IMR-90 (cell line): ENCODE measurements around the gene LAMA3.

Experiments used
- BHLHE40 ChIP-seq: fragments of 150-350 bp; IDR thresholded peaks from 2 replicates; pipeline ENCODE4 v1.6.1; 2016; ENCODE audit warnings: mild to moderate bottlenecking, low read depth, low read length
- CHD1 ChIP-seq: IDR thresholded peaks from 2 replicates; pipeline ENCODE4 v1.6.1; 2012; ENCODE audit warnings: low read depth, low read length, improper control_type of control experiment
- FOS ChIP-seq: fragments of 150-350 bp; IDR thresholded peaks from 2 replicates; pipeline ENCODE4 v1.6.1; 2016; ENCODE audit warnings: low read depth, low read length
- MAFK ChIP-seq: IDR thresholded peaks from 2 replicates; pipeline ENCODE4 v1.6.1; 2012; ENCODE audit warnings: low read depth, low read length, improper control_type of control experiment
- MAZ ChIP-seq: IDR thresholded peaks from 2 replicates; pipeline ENCODE4 v1.6.1; 2012; ENCODE audit warnings: low read depth, mild to moderate bottlenecking, low read length, improper control_type of control experiment, moderate library complexity, borderline replicate concordance
- MXI1 ChIP-seq: IDR thresholded peaks from 2 replicates; pipeline ENCODE4 v1.6.1; 2012; ENCODE audit warnings: low read depth, mild to moderate bottlenecking, low read length, moderate library complexity, borderline replicate concordance
- NFE2L2 ChIP-seq: fragments of 150-350 bp; IDR thresholded peaks from 2 replicates; pipeline ENCODE4 v1.6.1; 2016; ENCODE audit warnings: low read depth, mild to moderate bottlenecking, low read length
- POLR2A ChIP-seq: IDR thresholded peaks from 2 replicates; pipeline ENCODE4 v1.6.1; 2012; ENCODE audit warnings: mild to moderate bottlenecking, low read depth, low read length
- RFX5 ChIP-seq: IDR thresholded peaks from 2 replicates; pipeline ENCODE4 v1.8.0; 2012; ENCODE audit warnings: low read depth, mild to moderate bottlenecking, low read length, moderate library complexity
- SMC3 ChIP-seq: fragments of 150-350 bp; IDR thresholded peaks from 2 replicates; pipeline ENCODE4 v1.6.1; 2016; ENCODE audit warnings: low read depth, mild to moderate bottlenecking, antibody characterized with exemption, low read length, moderate library complexity
- TF ChIP-seq, protein P1 (sequence below): conservative IDR thresholded peaks from 2 replicates; pipeline ENCODE4 v1.5.1; 2012; ENCODE audit warnings: mild to moderate bottlenecking, low read depth, low read length, improper control_type of control experiment
- TF ChIP-seq, protein P2 (sequence below): fragments of 150-350 bp; IDR thresholded peaks from 2 replicates; pipeline ENCODE4 v1.6.1; 2017; ENCODE audit warnings: mild to moderate bottlenecking, antibody characterized with exemption, low read length, low read depth

DNA sequence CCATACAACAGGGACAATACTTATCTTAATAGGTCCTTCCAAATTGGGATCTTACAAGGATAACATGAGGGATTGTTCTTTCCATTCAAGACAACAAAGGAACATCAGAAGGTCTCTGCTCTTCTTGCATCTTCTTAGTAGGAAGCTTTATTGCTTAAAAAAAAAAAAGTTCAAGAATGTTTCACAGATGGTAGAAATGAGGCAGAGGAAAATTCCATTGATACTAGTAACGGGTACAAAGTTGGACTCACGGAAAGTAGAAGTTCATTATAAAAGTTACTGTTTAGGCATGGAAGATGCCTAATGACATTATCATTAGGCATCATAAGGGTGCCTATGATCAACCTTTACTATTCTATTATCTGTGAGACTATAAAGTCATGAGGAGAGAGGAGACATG, 136.2 kb downstream of the LAMA3 start:
- TF ChIP-seq, protein P1, sequence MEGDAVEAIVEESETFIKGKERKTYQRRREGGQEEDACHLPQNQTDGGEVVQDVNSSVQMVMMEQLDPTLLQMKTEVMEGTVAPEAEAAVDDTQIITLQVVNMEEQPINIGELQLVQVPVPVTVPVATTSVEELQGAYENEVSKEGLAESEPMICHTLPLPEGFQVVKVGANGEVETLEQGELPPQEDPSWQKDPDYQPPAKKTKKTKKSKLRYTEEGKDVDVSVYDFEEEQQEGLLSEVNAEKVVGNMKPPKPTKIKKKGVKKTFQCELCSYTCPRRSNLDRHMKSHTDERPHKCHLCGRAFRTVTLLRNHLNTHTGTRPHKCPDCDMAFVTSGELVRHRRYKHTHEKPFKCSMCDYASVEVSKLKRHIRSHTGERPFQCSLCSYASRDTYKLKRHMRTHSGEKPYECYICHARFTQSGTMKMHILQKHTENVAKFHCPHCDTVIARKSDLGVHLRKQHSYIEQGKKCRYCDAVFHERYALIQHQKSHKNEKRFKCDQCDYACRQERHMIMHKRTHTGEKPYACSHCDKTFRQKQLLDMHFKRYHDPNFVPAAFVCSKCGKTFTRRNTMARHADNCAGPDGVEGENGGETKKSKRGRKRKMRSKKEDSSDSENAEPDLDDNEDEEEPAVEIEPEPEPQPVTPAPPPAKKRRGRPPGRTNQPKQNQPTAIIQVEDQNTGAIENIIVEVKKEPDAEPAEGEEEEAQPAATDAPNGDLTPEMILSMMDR: no peak
- no peak for TF ChIP-seq FOS
- no peak for TF ChIP-seq RFX5
- TF ChIP-seq POLR2A: no peak
- TF ChIP-seq BHLHE40: no peak
- TF ChIP-seq CHD1: no peak
- TF ChIP-seq SMC3: no peak
- no peak for TF ChIP-seq MAZ
- TF ChIP-seq NFE2L2: no peak
- TF ChIP-seq, protein P2, sequence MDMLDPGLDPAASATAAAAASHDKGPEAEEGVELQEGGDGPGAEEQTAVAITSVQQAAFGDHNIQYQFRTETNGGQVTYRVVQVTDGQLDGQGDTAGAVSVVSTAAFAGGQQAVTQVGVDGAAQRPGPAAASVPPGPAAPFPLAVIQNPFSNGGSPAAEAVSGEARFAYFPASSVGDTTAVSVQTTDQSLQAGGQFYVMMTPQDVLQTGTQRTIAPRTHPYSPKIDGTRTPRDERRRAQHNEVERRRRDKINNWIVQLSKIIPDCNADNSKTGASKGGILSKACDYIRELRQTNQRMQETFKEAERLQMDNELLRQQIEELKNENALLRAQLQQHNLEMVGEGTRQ: no peak
- no peak for TF ChIP-seq MAFK
- TF ChIP-seq MXI1: no peak
